ENCODE data around the gene PHF14.

Gene PHF14

GRCh38 chr7:11104578-11104977, 130.9 kb downstream of the PHF14 start:
- no peak for DNase-seq (ENCODE audit: low read depth in 2 of 2)

GRCh38 chr7:11109659-11110058, 136.0 kb downstream of the PHF14 start:
- DNase-seq (ENCODE audit: low read depth in 2 of 2) = no peak

GRCh38 chr7:11120068-11120664, 146.5 kb downstream of the PHF14 start:
- no peak for DNase-seq (ENCODE audit: low read depth in 2 of 2)

DNA sequence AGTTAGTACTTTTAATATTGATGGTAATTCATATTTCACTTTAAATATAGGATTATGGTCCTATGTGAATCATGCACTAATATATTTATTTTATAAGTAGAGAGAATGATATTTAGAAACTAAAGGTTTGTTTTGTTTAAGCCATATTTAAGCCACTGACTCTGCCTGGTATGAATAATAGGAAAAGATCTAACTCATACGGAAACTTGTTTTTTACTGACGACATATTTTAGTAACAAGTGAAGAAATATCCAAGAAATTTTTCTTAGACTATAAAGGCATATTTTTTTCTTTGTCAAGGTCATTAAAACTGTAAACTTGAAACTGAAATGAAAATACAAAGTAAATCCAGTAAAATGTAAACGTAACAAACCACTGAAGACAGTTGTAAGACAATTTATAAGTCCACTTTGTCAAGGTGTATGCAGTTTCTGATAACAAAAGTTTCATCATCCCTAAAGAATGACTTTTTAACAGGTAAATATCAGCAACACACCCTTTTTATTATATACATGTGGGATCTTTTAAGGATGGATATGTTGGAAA, 147.1 kb downstream of the PHF14 start:
- DNase-seq (ENCODE audit: low read depth in 2 of 2) = no peak

DNA sequence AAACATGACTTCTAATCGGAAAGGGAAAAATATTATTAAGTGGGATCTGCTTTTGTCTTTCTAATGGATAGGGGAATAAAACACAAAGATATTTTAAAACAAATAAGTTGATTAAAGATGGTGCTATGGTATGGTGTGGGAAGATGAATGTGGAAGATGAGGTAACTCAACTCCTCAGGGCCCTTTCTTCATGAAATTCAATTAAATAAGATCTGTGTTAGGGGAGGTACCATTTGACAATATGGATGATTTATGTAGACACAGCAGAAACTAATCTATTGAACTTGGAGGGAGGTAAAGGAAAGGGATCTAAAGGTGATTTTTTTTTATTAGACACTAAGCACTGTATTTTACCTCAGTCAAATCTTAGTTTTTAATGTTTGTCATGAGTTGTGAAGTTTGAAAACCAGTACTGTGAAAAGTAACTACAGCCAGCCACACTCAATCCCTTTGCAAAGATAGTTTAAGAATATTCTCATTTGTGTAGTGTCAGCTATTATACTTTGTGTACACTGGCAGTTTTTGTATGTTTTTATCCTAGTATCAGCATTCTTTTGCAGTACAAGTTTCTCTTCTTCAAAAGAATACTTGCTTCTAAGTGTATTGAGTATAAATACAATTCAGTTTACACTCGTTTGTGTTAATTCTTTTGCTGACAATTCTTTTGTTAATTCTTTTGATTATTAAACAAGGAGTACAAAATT, 151.3 kb downstream of the PHF14 start:
- DNase-seq (ENCODE audit: low read depth in 2 of 2) = no peak

GRCh38 chr7:11127114-11127785, 153.6 kb downstream of the PHF14 start:
- DNase-seq (ENCODE audit: low read depth in 2 of 2) = no peak

DNA sequence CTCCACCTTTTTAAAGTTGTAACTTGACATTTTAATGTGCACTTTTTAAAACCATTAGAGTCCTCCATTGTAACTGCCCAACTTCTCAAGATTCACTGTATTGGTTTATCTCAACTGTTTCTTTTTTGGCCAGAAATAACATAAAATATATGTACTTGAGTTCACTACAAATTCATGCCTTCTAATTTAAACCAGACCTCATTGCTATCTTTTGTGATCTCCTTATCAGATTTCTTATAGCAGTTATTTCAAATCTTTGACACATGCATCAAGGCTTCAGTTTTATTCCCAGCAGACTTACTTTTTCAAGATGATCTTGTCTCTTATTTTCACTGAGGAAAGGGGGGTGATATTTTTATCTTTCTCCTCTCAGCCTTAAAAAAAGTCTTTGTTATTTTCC, 154.3 kb downstream of the PHF14 start:
- DNase-seq (ENCODE audit: low read depth in 2 of 2) = no peak

DNA sequence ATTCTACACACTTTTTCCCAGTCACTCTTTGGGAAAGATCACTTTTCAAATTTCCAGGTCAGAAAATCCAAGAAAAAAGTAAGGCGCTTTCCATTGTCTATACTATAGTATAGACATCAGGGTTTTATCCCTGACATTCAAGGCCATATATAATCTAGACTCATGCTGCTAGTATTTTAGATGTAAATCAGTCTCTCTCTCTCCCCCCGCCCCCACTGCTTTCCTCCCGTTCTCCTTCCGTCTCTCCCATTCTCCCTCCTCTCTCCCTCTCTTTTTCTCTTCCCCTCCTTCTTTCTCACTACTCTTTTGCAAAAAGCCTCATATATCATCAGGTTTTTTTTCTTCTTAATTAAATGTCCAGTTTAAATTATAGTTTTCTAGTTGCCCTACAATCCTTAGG, 154.8 kb downstream of the PHF14 start:
- DNase-seq (ENCODE audit: low read depth in 2 of 2) = no peak

GRCh38 chr7:11130012-11130411, 156.3 kb downstream of the PHF14 start:
- DNase-seq (ENCODE audit: low read depth in 2 of 2) = no peak

DNA sequence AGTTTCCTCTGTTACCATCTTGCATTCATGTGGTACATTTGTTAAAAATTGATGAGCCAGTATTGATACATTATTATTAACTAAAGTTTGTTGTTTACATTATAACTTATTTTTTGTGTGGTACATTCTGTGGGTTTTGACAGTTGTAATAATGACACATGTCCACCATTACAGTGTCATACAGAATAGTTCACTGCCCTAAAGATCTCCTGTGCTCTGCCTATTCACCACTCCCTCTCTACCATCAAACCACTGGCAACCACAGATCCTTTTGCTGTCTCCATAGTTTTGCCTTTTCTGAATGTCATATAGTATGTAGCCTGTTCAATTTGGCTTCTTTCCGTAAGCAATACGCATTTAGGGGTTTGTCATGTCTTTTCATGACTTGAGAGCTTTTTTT, 156.9 kb downstream of the PHF14 start:
- no peak for DNase-seq (ENCODE audit: low read depth in 2 of 2)

- DNase-seq (ENCODE audit: low read depth in 2 of 2) = no peak
Measured at GRCh38 chr7:11133436-11133959, 159.8 kb downstream of the PHF14 start.

DNA sequence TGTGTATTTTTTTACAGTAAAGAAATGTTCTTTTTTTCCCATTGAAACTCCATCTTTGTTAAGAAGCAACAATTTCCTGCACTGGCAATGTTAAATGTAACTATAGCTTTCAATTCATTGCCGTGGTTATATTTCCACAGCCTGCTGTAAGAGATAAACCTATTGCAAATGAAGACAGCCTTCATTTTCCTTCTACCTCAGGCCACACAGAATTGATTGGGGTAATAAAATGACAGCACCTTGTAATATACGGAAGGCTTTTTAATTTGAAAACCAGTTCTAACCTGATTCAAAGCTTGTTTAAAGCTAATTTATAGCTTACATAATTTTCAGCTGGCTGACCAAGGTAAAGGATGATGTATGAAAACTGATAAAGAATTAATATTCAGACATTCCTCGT, 161.9 kb downstream of the PHF14 start:
- DNase-seq (ENCODE audit: low read depth in 2 of 2) = no peak

- no peak for DNase-seq (ENCODE audit: low read depth in 2 of 2)
Measured at GRCh38 chr7:11141541-11141940, 167.9 kb downstream of the PHF14 start.

DNA sequence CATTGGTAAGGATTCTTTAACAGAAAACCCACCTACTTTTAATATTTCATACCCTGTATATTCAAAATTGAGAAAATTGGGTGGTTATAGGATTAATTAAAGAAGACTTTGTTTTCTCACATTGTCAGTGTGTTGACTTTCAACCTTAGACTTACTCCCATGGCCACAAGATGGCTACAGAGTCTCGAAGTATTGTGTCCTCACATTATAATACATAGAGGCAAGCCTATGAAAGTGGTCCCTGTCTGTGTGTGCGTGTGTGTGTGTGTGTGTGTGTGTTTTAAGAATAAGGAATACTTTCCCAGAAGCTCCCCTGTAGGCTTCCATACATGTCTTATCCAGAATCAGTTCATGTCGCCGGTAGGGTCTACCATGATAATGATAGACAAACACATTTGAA, 180.0 kb downstream of the PHF14 start:
- no peak for DNase-seq (ENCODE audit: low read depth in 2 of 2)

GRCh38 chr7:11155883-11156282, 182.2 kb downstream of the PHF14 start:
- no peak for DNase-seq (ENCODE audit: low read depth in 2 of 2)

DNA sequence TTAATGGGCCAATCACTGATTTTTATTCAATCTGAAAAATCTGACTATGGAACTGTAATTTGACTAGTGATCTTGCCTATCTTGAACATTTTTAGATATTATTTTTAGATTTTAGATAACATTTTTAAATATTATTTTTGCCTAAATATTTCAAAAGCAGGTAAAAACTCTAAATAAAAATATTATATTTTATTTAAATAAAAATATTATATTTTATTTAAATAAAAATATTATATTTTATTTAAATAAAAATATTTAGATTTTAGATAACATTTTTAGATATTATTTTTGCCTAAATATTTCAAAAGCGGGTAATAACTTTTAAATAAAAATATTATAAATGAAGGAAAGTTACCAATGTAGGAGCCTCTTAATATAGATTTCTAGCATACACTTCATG, 187.8 kb downstream of the PHF14 start:
- no peak for DNase-seq (ENCODE audit: low read depth in 2 of 2)

DNA sequence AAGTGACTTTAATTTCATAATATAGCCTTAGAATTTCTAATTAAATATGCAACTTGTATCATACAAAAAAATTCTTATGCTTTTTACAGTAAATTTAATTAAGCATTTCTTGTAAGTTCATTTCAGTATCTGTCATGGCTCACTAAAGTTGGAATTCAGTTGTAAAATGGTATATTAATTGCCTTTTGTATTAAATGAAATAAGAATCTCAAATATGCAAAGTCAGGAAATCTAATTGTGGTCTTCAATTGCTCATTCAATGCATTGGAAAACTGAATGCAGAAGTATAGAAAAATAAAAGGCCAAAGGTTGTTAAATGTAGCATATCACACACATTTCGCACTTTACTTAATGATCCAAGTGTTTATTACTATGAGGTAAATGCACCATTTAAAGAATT, 189.5 kb downstream of the PHF14 start:
- no peak for DNase-seq (ENCODE audit: low read depth in 2 of 2)

- DNase-seq (ENCODE audit: low read depth in 2 of 2) = no peak
Measured at GRCh38 chr7:11166051-11166450, 192.4 kb downstream of the PHF14 start.

- DNase-seq (ENCODE audit: low read depth in 2 of 2) = no peak
Measured at GRCh38 chr7:11168650-11169170, 195.0 kb downstream of the PHF14 start.

- no peak for DNase-seq (ENCODE audit: low read depth in 2 of 2)
Measured at GRCh38 chr7:11170175-11170574, 196.5 kb downstream of the PHF14 start.

DNA sequence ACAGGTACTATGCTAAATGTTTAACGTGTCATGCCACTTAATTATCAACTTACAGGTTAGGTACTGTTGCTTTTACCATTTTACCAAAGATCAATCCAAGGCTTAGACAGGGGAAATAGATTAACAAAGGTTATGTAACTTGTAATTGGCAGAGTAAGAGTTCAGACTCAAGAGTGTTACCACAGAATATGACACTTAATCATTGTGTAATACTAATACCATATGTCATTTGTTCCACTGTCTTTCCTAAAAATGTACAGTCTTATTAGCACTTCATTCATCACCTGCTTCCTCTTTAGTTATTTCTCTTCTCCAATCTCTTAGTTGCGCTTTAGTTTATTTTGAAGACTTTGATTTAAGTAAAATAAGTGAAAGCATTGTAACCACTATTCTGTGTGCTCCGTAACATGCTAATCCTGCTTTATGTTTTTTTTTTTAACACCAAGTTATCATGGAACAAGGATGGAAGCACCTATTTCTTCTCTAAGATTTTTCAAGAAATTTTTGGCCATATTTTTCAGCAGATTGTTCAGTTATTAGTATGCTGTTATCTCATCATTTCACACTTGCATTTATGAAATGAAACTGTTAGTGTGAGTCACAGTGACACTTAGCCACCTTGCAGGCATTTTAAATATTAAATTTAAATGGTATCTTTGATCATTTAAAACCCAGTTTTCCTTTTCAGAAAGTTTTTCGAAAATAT, 197.3 kb downstream of the PHF14 start:
- DNase-seq (ENCODE audit: low read depth in 2 of 2) = no peak
